Esophagus mucosa (tissue), 1 donor: ENCODE measurements around the gene MUC2. TPM values are rescaled to one million over a fixed set of nuclear protein-coding genes. Genes with fewer than 3 reads are reported as not detected.

ENCODE experiments used
- ATAC-seq: fragments of 200-7000 bp; cut with Tn5 transposase; one replicate; pipeline ENCODE4 v1.9.1; 2020
- total RNA-seq: library from RNA; stranded (reverse); gene quantifications from one replicate; pipeline ENCODE4 v1.2.4, GENCODE V29; 2023
- donor health status: DM: yes; HTN: yes; CAD: no.

MUC2 gene
- total RNA-seq, 1 donor from 2014 or later, result 0.08 TPM

DNA sequence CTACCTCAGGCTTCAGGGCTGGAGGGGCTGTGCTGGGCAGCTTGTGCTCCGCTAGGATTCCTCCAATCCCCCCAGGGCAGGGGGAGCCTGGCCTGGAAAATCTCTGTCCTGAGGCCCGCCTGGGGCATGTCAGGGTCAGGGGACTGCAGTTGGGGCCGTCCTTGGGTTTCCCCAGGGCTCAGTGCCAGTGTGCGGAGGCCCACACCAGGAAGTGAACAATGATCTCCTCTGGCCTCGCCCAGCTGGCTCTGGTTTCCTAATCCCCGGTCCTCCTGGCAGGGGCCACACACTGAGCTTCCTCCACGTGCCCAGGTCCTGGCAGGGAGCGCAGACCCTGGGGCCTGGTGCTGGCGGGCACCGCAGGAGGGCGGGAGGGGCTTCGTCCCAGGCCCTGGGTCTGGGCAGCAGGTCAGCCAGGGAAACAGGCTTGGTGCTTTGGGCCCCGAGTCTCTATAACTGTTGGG is 1.4 kb upstream of the MUC2 start:
- peak; percentile 70 for ATAC-seq

DNA sequence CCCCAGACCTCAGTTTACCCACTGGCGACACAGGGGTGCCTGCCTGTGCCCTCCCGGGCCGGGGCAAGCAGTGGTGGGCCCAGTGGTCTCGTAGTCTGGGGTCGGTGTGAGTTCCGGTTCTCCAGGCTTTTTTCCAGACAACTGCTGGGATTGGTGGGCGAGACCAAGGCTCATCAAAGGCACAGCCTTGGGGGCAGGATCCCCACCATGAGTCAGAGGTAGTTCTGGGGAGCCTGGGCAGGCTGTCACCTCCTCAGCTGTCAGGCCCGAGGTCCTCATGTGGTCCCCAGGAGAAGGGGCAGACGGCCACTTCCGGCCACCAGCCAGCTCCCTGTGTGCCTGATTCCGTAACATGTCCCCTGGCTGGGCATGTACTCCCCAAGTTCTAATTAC is 827 bp upstream of the MUC2 start:
- no peak for ATAC-seq

DNA sequence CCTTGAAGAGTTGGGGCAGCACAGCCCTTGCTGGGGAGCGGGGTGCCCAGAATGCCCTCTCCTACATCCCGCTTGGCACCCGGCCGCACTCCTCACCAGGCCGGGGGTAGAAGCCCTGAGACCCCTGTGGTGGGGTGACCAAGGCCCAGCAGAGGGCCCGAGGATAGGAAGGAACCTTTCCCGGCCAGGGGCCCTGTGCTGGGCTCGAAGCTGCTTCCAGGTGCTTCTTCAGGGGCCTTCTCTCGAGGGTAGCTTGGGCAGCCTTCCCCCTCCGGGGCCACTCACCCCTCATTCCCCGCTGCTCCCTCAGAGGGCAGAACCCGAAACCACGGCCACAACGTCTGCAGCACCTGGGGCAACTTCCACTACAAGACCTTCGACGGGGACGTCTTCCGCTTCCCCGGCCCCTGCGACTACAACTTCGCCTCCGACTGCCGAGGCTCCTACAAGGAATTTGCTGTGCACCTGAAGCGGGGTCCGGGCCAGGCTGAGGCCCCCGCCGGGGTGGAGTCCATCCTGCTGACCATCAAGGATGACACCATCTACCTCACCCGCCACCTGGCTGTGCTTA is 752 bp downstream of the MUC2 start:
- ATAC-seq, result no peak

DNA sequence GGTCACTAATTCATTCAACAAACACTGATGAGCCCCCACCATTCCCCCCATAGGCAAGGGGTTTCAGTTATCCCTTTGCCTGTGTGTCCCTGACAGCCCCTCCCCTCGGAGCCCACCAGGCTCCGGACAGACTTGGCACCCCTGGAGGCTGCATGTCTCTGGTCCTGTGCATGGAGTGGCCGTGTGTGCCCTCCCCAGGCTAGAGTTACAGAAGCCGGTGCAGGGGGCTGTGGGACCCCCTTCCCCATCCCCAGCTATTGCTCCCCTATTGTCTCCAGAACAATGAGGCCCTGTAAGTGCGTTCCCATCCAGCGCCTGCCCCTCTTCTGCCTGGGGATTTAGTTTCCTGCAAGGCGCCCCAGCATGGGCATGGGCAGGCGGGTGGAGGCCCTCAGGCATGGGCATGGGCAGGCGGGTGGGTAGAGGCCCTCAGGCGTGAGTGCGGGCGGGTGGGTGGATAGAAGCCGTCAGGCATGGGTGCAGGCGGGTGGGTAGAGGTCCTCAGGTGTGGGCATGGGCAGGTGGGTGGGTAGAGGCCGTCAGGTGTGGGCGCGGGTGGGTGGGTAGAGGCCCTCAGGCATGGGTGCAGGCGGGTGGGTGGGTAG is 1.5 kb downstream of the MUC2 start:
- ATAC-seq, result no peak

DNA sequence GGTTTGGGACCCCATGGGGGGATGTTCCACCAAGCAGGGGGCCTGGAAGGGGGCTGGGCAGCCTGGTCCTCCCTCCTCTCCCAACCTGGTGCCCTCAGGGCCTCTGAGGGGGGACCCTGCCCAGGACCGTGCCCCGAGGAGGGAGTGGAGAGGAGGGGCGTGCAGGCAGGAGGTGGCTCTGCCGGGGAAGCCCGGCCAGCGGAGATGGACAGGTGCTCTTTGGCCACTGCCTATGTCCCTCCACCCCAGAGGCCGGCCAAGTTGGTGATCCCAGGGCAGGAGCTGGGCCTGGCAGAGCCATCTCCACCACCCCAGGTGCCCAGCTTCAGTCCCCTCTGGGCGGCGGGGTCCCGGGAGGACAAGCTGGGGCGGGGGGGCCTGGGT is 2.4 kb downstream of the MUC2 start:
- ATAC-seq, result no peak

DNA sequence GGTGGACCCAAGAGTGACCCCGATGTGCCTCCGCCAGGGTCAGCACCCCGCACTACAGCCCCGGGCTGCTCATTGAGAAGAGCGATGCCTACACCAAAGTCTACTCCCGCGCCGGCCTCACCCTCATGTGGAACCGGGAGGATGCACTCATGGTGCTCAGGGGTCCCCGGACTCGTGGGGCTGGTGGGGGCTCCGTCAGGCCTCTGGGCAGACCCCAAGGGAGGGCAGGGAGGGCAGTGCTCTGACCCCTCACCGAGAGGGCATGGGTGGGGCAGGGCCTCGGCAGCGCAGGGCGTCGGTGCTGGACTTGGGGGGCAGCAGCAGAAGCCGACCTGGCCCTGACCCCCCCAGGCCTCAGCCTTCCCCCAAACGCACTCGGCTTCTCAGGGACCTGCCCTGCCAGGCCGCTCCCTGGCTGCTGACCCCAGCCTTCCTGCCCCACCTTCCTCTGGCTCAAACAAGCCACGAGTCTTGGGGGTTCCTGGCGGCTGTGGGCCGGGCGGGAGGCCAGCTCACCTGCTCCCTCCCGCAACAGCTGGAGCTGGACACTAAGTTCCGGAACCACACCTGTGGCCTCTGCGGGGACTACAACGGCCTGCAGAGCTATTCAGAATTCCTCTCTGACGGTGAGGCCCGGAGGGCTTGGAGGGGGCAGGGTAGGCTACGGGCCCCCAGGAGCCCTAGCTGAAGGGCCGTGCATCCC is 2.9 kb downstream of the MUC2 start:
- no peak for ATAC-seq

DNA sequence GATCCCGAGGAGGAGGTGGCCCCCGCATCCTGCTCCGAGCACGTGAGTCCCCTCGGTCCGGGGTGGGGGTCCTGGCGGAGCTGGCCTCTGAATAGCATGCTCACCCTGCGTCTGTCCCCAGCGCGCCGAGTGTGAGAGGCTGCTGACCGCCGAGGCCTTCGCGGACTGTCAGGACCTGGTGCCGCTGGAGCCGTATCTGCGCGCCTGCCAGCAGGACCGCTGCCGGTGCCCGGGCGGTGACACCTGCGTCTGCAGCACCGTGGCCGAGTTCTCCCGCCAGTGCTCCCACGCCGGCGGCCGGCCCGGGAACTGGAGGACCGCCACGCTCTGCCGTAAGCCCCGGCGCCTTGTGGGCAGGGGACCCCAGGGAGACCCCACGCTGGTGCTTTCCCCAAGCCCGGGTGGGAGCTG is 3.5 kb downstream of the MUC2 start:
- no peak for ATAC-seq

DNA sequence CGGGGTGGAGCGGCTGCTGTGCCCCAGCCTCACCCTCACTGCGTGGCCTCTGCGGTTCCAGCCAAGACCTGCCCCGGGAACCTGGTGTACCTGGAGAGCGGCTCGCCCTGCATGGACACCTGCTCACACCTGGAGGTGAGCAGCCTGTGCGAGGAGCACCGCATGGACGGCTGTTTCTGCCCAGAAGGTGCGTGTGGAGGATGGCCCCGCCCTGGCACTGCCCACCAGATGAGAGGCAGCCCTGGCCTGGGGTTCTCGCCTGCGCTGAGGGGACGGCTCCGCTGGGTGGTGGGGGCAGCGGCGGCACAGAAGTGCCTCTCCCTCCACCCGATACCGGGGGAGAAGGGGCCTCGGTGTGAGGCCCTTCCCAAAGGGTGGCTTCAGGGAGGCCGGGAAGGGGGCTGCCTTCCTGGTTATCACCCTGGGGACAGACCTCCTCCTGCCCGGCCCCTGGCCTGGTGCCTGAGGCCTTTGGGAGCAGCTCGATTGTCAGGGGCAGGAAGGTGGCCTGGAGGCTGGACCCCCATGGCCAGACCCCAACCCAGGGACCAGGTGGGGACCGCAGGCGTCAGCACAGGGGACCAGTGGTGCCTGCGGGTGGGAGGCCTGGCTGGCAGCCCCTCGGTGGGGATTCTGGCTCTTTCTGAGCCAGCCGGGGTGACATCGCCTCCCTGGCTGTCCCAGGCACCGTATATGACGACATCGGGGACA is 7.1 kb downstream of the MUC2 start:
- no peak for ATAC-seq

DNA sequence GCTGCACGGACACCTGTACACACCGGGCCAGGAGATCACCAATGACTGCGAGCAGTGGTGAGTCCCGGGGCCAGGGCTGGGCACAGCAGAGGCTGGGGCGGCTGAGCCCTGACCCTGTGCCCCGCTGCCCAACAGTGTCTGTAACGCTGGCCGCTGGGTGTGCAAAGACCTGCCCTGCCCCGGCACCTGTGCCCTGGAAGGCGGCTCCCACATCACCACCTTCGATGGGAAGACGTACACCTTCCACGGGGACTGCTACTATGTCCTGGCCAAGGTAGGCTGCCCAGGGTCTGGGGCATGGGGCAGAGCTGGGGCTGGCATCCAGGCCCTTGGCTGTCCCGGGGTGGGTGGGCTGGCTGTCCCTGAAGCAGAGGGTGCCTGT is 7.7 kb downstream of the MUC2 start:
- ATAC-seq, result no peak

DNA sequence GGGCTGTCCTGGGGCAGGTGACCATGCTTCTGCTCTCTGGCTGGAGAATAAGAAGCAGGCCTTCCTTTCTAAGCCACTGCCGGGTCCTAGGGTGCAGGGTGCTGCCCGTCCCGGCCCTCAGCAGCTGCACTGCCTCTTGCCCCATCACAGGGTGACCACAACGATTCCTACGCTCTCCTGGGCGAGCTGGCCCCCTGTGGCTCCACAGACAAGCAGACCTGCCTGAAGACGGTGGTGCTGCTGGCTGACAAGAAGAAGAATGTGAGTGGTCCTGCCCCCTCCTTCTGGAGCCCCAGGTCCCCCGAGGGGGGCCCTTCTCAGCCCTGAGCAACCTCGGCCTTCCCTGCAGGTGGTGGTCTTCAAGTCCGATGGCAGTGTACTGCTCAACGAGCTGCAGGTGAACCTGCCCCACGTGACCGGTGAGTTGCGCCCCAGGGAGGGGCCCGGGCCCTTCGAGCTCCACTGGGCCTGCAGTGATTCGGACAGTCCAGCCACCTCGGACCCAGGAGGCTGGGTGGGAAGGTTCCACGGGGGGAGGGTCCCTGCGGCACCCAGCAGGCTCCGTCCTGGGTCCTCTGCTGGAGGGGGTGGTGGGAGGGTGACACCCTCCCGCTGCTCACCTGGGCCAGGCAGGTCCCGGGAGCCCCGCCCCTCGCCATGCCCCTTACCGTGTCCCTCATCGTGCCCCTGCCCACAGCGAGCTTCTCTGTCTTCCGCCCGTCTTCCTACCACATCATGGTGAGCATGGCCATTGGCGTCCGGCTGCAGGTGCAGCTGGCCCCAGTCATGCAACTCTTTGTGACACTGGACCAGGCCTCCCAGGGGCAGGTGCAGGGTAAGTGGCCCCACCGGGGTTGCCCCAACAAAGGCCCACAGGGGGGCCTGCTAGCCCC is 8.3 kb downstream of the MUC2 start:
- no peak for ATAC-seq

DNA sequence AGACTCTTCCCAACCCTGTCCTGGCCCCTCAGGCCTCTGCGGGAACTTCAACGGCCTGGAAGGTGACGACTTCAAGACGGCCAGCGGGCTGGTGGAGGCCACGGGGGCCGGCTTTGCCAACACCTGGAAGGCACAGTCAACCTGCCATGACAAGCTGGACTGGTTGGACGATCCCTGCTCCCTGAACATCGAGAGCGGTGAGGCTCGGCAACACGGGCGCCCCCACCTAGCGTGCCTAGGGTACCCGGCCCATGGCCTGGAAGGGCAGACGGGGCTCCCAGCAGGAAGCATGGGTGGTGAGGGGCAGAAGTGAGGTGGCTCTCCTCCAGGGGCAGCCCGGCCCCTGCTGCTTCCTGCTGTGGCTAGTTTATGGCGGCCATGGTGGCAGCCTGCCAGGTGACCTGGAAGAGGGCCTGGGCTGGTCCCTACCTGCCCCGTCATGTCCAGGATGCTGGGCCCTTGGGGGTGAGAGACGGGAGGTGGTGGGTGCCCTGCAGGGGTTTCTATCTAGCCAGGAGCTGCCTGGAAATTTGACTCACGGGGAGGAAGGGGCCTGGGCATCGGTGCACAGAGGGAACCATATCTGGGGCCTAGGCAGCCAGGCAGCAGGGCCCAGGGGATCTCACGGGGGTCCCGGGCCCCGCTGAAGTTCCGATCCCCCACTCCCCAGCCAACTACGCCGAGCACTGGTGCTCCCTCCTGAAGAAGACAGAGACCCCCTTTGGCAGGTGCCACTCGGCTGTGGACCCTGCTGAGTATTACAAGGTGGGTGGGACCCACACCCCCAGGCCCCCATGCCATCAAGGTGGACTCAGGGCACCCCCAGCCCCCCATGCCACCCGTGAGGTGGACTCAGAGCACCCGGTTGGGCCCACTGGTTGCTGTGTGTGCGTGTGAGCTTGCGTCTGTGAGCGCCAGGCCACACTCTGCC is 9.2 kb downstream of the MUC2 start:
- ATAC-seq, result peak; percentile 63

DNA sequence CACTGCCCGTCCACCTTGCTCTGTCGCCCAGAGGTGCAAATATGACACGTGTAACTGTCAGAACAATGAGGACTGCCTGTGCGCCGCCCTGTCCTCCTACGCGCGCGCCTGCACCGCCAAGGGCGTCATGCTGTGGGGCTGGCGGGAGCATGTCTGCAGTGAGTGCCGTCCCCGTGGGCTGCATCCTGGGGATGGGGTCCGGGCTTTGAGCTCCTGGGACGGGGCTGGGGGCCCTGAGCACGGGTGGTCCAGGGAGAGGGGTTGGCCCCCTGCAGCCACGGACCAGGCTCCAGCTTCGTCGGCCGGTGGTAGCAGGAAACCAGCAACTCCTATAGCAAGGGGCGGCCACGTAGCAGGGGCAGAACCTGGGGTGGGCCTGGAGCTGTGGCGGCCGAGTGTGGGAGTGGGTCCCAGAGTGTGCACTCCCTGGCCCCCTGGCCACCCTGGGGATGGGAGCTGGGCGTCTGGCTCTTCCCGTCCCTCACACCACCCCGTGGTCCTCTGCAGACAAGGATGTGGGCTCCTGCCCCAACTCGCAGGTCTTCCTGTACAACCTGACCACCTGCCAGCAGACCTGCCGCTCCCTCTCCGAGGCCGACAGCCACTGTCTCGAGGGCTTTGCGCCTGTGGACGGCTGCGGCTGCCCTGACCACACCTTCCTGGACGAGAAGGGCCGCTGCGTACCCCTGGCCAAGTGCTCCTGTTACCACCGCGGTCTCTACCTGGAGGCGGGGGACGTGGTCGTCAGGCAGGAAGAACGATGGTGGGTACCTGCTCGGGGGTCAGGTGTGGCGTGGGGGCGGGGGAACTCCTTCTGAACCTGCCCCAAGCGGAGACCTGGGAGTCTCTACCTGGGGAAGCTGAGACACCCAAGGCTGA is 10.1 kb downstream of the MUC2 start:
- ATAC-seq, result peak; percentile 77

DNA sequence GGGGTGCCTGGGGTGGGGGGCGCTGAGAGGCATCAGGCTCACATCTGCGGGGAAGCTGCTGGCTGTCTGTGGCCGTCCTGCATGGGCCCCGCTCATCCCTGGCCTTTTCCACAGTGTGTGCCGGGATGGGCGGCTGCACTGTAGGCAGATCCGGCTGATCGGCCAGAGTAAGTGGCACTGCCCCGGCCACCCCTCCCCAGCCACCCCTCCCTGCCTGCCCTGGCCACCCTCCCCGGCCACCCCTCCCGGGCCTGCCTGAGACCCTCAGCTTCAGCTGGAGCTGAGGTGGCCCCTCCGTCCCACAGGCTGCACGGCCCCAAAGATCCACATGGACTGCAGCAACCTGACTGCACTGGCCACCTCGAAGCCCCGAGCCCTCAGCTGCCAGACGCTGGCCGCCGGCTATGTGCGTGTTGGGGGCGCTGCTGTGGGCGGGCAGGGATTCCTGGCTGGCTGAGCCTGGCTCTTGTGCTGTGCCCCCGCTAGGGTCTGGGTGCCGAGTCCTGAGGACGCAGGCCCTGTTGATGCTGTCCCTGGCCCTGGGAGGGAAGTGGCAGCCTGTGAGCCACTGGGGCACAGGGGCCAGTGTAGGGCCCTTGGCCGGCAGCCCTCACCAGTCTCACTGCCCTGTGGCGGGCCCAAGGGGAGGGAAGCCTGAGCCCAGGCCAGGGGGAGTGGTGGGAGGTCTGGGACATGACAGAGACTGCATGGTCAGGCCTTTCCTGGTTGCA is 10.9 kb downstream of the MUC2 start:
- ATAC-seq, result no peak

DNA sequence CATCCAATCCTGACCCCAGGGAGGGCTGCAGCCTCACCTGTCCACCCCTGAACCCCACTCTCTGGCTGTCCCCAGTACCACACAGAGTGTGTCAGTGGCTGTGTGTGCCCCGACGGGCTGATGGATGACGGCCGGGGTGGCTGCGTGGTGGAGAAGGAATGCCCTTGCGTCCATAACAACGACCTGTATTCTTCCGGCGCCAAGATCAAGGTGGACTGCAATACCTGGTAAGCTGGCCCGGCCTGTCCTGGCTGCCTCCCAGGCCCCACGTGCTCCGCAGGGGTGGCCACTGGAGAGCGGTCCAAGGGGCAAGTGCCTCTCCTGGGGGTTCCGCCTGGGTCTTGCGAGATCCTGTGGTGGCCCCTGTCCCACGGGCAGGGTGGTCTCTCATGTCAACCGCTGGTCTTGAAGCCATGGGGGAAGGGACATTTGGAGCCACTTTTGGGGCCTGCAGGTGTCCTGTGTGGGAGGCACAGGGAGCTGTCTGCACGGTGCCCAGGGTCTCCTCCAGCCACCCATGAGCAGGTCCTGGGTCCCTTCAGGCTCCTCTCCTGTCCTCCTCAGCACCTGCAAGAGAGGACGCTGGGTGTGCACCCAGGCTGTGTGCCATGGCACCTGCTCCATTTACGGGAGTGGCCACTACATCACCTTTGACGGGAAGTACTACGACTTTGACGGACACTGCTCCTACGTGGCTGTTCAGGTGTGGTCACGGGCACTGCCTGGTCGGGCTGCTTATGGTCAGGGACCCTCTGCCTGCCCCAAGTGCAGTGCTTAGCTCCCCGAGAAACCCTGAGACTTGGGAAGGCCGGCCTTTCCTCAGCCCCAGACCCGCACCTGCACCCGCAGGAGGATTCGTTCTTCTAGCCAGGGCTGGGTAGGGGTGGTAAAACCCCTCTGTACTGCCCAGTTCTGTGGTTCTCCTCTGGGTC is 11.8 kb downstream of the MUC2 start:
- no peak for ATAC-seq

DNA sequence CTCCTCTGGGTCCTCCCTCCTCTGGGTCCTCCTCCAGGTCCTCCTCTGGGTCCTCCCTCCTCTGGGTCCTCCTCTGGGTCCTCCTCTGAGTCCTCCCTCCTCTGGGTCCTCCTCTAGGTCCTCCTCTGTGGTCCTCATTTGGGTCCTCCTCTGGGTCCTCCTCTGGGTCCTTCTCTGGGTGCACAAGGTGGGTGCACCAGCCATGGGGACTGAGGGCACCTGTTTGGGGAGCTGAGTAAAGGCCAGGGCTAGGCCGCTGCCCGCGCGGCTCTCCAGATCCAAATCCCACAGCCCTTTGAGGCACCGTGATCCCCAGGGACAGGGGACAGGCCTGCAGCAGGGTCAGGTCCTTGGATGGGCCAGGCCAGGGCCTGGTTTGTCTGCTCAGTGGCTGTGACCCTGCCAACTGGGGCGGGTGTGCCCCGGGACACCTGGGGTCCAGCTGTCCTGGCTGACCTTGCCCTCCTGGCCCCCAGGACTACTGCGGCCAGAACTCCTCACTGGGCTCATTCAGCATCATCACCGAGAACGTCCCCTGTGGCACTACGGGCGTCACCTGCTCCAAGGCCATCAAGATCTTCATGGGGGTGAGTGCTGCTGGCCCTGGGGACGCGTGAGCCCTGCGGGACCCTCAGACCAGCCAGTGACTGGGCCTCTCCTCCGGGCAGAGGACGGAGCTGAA is 12.7 kb downstream of the MUC2 start:
- no peak for ATAC-seq

DNA sequence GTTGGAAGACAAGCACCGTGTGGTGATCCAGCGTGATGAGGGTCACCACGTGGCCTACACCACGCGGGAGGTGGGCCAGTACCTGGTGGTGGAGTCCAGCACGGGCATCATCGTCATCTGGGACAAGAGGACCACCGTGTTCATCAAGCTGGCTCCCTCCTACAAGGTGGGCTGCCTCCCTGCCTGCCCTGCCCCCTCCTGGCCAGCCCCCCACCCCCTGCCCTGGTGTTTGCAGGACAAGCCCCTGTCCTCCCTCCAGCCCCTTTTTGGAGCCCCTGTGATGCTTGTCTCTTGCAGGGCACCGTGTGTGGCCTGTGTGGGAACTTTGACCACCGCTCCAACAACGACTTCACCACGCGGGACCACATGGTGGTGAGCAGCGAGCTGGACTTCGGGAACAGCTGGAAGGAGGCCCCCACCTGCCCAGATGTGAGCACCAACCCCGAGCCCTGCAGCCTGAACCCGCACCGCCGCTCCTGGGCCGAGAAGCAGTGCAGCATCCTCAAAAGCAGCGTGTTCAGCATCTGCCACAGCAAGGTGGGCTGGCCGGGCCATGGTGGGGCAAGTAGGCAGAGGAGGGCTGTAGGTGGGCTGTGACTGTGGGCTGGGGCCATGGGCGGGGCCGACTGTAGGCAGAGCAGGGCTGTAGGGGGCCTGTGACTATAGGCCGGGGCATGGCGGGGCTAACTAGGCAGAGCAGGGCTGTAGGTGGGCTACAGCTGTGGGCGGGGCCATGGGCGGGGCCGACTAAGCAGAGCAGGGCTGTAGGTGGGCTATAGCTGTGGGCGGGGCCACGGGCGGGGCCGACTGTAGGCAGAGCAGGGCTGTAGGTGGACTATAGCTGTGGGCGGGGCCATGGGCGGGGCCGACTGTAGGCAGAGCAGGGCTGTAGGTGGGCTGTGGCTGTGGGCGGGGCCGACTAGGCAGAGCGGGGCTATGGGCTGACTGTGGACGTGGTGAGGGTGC is 13.6 kb downstream of the MUC2 start:
- ATAC-seq, result no peak
